HG03025 (cell line): ENCODE measurements around the gene CABP2.
"Not testable (repeated sequence)": the region's sequence is repeated elsewhere in the genome, so short reads cannot be mapped to it uniquely, and the experiment has no call there.

ENCODE experiments used
- ATAC-seq: cut with Tn5 transposase; IDR thresholded peaks from one replicate; pipeline ENCODE4 v1.9.1; 2021; ENCODE audit warnings: mild to moderate bottlenecking, moderate library complexity; ENCODE audit not compliant: unreplicated experiment, low FRiP score

CABP2 gene

DNA sequence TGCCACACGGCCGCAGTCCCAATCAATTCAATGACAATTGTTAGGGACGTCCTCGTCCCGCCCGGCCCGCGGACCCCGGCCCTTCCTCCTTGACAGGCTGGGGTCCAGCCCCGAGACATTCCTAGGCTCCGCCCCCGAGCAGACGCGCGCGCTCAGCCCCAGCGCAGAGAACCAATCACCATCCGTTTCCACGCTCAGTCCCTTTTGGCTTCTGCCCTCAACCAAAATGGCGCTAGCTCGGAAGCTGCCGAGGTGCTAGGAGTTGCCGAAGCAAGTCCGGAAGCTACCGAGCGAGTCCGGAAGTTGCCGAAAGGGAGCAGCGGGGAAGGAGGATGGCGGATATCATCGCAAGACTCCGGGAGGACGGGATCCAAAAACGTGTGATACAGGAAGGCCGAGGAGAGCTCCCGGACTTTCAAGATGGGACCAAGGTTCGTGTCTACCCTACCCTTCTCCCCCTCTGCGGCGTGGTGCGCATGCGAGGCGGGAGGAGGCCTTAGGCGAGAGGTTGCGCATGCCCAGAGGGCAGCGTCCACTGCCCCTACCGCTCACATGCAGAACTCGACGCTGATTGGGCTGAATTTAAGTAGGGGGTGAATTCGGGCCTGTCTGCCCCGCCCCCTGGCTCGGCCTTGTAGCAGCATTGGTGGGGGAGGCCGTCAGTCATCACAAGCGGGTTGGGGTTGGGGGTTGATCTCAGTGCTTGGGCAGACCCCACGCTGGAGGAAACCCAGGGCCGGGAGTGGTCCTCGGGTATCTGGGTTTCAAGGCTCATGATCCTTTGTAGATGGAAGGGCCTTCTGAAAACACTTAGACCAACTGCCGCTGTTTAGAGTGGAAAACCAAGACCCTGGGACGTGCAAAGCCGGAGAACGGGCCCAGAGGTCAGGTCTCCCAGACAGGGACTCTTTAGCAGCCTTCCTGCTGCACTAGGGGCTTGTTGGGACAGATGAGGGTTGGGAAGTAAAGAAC is 40.1 kb downstream of the CABP2 start, which contains the start of gene AIP:
Gene AIP, plus strand, starts transcription at position 200 of the 972 bp plus-strand sequence. Its CDS starts 133 bp downstream, at position 333.
- peak; percentile 67 for ATAC-seq

GRCh38 chr11:67482275-67482826 is 40.9 kb downstream of the CABP2 start:
- no peak for ATAC-seq

GRCh38 chr11:67477344-67478050 is 45.7 kb downstream of the CABP2 start:
- not testable (repeated sequence) for ATAC-seq

- not testable (repeated sequence) for ATAC-seq
Measured at GRCh38 chr11:67476692-67477091, 46.6 kb downstream of the CABP2 start.

- ATAC-seq = no peak
Measured at GRCh38 chr11:67472882-67473281, 50.4 kb downstream of the CABP2 start.

GRCh38 chr11:67470337-67471002 is 52.8 kb downstream of the CABP2 start:
- ATAC-seq = no peak

DNA sequence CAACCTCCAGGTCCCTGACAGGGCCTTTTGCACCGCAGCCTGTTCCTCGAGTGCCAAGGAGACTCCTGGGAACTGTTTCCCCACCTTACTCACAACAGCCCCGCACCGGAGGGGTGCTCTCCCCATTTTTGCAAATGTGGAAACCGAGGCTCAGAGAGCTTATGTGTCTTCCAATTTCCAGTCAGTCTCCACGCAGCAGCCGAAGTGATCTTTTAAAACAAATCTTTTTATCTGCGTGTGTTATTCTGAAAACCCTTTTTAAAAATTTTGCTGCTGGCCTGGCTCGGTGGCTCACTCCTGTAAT is 53.8 kb downstream of the CABP2 start:
- no peak for ATAC-seq
